Measurements from ENCODE around the gene TNIP3. TPM values are rescaled to one million over a fixed set of nuclear protein-coding genes. Genes with fewer than 3 reads are reported as not detected.

Gene TNIP3
- total RNA-seq, 1 donor, result 0.73 TPM

DNA sequence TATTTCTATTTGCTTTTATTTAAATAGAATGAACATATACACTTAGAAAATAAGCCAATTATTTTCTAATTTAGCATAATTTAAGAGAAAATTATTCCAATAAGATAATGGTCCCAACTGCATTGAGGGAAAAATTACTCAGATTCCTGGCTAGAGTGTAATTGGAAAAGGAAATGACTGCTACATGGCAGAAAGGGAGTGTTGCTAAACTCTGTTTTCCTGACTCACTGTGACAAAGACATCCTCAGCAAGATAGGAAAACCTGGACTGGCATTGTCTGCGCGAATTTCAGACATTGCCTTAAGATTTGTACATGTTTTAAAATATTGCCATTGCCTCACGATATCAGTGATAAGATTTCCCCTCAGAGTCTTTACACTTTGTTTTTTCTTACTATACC lies 8.2 kb downstream of the TNIP3 start:
- no peaks in the 10 kb centered on the region for H3K27me3 ChIP-seq (ENCODE audit: insufficient read depth, low read length)
- peaks cover 38% of the 10 kb centered on the region for H3K4me1 ChIP-seq (ENCODE audit: insufficient read depth, low read length)
- H3K9me3 ChIP-seq (ENCODE audit: low read depth, low read length), result no peaks in the 10 kb centered on the region
- H3K4me3 ChIP-seq (ENCODE audit: low read length), result no peak overlapping the region

DNA sequence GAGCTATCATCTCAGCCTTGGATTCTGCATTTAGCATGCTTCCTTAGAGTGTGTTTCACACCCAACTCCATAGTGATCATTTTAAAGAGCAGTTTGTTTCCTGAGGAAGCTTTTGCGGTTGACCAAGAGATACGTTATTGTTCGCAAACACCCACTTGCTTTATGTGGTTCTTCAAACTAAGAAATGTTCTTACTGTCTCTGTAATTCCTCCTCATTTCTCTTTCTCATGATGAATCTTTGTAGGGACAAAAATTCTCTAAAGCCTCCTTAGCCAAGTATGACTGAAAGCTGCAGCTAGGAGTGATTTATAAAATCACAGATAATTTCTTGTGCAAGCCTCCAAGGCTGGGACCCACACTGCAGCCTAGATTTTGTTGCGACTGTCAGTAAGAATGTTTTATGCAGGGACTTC lies 10.0 kb downstream of the TNIP3 start:
- no peaks in the 10 kb centered on the region for H3K27me3 ChIP-seq (ENCODE audit: insufficient read depth, low read length)
- peaks cover 38% of the 10 kb centered on the region for H3K4me1 ChIP-seq (ENCODE audit: insufficient read depth, low read length)
- H3K9me3 ChIP-seq (ENCODE audit: low read depth, low read length), result no peaks in the 10 kb centered on the region
- no peak overlapping the region for H3K4me3 ChIP-seq (ENCODE audit: low read length)

DNA sequence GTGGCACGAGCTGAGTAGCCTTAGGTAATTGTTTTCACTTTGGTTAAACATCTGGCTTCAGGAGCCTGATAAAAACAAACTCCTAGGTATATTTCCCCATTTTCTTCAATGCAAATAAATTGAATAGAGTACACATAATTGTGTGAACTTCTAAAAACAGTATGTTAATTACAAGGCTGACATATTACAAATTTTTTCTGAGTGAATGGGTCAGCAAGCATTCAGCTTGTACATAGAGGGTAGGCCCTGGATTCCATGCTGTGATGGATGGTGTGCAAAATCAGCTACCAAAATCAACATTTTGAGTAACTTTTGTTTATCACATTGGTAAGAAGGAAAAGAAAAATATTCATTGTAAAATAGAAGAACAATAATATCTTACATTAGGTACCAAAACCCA lies 12.2 kb downstream of the TNIP3 start:
- Histone ChIP-seq H3K4me1 (ENCODE audit: insufficient read depth, low read length) (peaks cover 30% of the 10 kb centered on the region), H3K9me3 (ENCODE audit: low read depth, low read length) (no peaks in the 10 kb centered on the region), H3K4me3 (ENCODE audit: low read length) (no peak overlapping the region), H3K27me3 (ENCODE audit: insufficient read depth, low read length) (no peaks in the 10 kb centered on the region)

DNA sequence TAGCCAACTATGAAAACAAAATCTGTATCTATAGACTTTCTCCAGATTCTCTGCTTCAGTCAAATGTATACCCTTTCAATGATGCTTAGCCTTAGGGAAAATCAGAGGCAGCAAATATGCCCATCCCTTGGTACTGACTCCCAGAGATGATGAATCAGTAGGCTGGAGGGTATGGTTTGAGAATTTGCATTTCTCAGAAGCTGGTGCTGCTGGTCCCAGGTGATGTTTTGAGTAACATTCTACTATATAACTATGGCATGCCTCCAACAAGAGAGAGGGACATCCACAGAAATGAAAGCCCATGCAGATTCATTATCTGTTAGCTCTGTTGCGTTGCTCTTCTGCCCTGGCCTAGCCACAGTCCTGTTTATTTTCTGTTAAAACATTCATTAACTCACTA lies 13.6 kb downstream of the TNIP3 start:
- Histone ChIP-seq H3K27me3 (ENCODE audit: insufficient read depth, low read length) (no peaks in the 10 kb centered on the region), H3K9me3 (ENCODE audit: low read depth, low read length) (no peaks in the 10 kb centered on the region), H3K4me3 (ENCODE audit: low read length) (no peak overlapping the region), H3K4me1 (ENCODE audit: insufficient read depth, low read length) (peaks cover 19% of the 10 kb centered on the region)

DNA sequence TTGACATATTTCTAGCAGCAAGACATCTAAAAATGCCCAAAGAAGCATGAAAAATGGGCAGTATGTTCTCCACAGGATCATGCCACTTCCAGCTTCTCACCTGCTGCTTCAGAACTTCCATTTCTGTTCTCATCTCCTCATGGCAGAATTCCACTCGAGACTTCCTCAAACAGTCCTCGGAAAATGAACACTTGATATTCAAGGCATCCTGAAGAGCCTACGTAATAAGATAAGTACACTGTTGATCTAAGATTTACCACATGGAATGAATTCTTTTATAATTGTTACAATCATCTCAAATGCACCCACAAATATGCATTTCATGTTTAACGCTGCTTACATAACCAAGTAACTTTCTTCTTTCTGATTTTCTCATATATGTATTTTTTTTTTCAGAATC lies 14.1 kb downstream of the TNIP3 start:
- H3K4me1 ChIP-seq (ENCODE audit: insufficient read depth, low read length), result peaks cover 17% of the 10 kb centered on the region
- no peak overlapping the region for H3K4me3 ChIP-seq (ENCODE audit: low read length)
- no peaks in the 10 kb centered on the region for H3K27me3 ChIP-seq (ENCODE audit: insufficient read depth, low read length)
- no peaks in the 10 kb centered on the region for H3K9me3 ChIP-seq (ENCODE audit: low read depth, low read length)

DNA sequence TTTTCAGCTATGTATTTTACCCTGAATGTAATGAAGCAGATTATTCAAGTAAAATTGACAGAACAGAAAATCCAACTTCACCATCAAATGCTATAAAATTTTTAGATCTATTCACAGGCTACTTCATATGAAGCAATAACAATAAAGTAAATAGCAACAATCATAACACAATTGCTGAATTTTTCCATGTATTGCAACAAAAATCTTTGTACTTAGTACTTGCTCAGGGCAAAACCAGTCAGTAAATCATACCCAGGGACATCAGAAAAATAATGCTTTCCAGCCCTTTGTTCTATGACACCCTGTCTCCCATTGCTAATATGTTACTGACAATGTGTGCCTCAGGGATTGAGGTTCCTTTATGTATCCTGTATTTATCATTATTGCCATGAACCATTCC lies 15.5 kb downstream of the TNIP3 start:
- Histone ChIP-seq H3K4me1 (ENCODE audit: insufficient read depth, low read length) (peaks cover 3% of the 10 kb centered on the region), H3K9me3 (ENCODE audit: low read depth, low read length) (no peaks in the 10 kb centered on the region)

DNA sequence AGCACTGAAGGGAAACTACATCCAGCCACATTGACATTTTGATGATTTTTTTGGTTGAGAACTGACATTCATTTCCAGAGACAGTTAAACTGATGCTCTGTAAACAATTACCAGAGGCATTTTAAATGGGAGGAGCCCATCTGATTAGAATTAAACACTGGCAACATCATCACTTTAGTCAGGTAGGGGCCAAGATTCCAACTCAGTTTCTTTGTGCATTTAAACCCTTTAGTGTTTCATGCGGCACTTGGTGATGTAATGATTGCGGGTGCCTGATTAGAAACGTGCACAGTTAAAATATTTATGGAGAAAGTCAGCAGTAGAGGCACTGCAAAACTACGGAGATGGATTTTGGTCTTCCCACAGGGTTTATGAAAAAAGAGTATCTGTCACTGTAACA lies 16.1 kb downstream of the TNIP3 start:
- H3K27me3 ChIP-seq (ENCODE audit: insufficient read depth, low read length), result no peaks in the 10 kb centered on the region
- H3K4me3 ChIP-seq (ENCODE audit: low read length), result no peak overlapping the region
- H3K4me1 ChIP-seq (ENCODE audit: insufficient read depth, low read length), result no peaks in the 10 kb centered on the region
- H3K9me3 ChIP-seq (ENCODE audit: low read depth, low read length), result no peaks in the 10 kb centered on the region

More for the DNA sequence above, 15.5 kb downstream of the TNIP3 start:
- H3K27me3 ChIP-seq (ENCODE audit: insufficient read depth, low read length), result no peaks in the 10 kb centered on the region
- H3K4me3 ChIP-seq (ENCODE audit: low read length), result no peak overlapping the region

DNA sequence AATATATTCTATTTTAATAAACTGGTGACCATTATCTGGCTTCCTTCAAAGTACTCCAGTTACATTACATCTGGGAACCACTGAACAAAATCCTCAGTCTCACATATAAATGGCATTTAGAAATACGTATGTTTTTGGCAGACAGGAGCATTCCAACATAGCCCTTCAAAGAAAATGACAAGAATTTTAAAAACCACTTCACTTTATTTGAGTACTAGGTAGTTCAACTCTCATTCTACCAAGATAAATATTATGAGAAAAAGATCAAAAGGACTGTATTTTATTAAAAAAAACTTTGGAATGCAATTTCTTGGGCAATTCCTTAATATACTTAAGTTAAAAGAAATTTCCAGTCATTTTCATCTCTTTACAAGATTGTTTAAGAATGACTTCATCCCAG lies 17.6 kb downstream of the TNIP3 start:
- no peaks in the 10 kb centered on the region for H3K9me3 ChIP-seq (ENCODE audit: low read depth, low read length)
- H3K4me3 ChIP-seq (ENCODE audit: low read length), result no peak overlapping the region
- H3K27me3 ChIP-seq (ENCODE audit: insufficient read depth, low read length), result no peaks in the 10 kb centered on the region
- H3K4me1 ChIP-seq (ENCODE audit: insufficient read depth, low read length), result no peaks in the 10 kb centered on the region

DNA sequence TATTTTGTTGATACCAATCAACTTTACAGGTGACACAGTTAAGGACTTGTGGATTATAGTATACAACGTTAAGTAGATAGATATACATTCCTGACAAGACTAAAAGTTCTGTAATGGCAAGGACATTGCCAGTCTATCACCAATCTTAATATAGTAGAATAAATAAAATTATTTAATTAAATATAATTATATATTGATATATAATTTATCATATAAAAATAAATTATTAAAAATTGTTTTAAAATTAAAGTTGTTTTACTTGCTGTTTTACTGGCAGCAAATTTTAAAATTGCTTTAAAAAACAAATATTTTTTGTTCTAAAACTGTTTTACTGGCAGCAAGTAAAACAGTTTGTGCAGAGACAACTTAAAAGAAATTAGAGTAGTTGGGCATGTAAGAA lies 18.7 kb downstream of the TNIP3 start:
- no peak overlapping the region for H3K4me3 ChIP-seq (ENCODE audit: low read length)
- H3K9me3 ChIP-seq (ENCODE audit: low read depth, low read length), result no peaks in the 10 kb centered on the region
- no peaks in the 10 kb centered on the region for H3K4me1 ChIP-seq (ENCODE audit: insufficient read depth, low read length)
- H3K27me3 ChIP-seq (ENCODE audit: insufficient read depth, low read length), result no peaks in the 10 kb centered on the region

DNA sequence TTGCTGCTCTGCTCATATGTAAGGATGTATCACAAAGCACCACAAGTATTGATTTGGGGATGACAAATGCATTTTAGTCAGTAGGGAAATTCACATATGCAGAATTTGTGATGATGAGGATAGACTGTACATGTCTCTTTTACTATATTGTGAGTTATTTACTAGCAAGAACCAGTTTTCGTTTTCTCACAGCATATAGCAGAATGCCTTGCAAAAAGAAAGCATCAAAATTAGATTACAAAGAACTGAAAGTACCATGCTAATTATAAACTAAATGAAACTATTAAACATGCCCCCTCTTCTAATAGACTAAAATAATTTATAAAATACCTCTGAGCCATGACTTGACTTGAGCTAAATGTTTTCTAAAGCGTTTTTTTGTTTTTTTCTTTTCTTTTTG lies 20.1 kb downstream of the TNIP3 start:
- no peaks in the 10 kb centered on the region for H3K27me3 ChIP-seq (ENCODE audit: insufficient read depth, low read length)
- H3K4me1 ChIP-seq (ENCODE audit: insufficient read depth, low read length), result no peaks in the 10 kb centered on the region
- H3K9me3 ChIP-seq (ENCODE audit: low read depth, low read length), result no peaks in the 10 kb centered on the region
- no peak overlapping the region for H3K4me3 ChIP-seq (ENCODE audit: low read length)

DNA sequence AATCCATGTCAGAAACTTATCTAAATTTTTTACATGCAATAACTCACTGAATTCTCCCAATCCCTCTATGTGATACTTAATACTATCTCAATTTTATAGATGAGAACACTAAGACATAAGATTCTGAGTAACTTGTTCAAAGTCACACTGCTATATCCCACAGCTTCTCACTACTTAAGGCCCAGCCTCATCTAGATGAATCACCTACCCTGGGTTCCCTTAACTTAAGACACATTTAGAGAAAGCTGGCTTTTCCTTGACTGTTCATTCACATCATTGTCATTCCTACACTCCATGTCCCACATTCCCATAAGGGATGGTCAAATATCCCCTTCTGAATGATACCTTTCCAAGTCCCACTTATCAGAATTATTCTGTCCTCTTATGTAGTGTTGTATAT lies 21.0 kb downstream of the TNIP3 start:
- no peaks in the 10 kb centered on the region for H3K27me3 ChIP-seq (ENCODE audit: insufficient read depth, low read length)
- H3K4me1 ChIP-seq (ENCODE audit: insufficient read depth, low read length), result no peaks in the 10 kb centered on the region
- no peaks in the 10 kb centered on the region for H3K9me3 ChIP-seq (ENCODE audit: low read depth, low read length)
- no peak overlapping the region for H3K4me3 ChIP-seq (ENCODE audit: low read length)

DNA sequence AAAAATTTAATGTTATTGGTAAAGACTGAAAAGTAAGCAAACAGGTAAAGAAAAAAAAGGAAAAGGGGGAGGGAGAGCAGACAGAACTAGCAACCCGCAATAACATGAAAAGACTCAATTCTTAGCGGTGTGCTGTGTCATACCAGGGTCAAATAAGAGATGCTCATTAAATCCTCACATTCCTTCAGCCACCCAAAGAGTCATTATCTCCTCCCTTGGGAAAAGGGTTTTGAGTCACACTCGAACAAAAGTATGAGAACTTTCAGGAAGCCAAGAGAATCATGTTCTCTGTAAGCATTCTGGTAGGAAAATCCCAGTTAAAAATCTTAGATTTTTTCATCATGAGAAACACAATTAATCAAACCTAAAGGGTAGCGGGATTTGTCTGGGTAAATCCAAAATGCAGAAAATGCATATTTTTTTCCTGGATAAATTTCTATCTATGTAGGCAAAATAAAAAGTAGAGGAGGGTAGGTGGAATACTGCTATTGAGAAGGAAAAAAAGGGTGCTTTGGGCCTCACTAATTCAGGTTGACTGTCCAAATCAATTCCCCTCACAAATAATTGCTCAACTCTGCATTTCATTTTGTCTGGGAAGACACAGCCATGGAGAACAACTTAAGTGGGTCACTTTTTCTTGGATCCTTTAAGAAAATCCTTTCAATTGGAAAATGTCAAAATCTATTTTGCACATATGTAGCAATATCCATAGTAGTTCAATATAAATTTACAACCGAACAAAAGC lies 23.2 kb downstream of the TNIP3 start:
- no peaks in the 10 kb centered on the region for H3K4me1 ChIP-seq (ENCODE audit: insufficient read depth, low read length)
- no peak overlapping the region for H3K4me3 ChIP-seq (ENCODE audit: low read length)
- H3K27me3 ChIP-seq (ENCODE audit: insufficient read depth, low read length), result no peaks in the 10 kb centered on the region
- H3K9me3 ChIP-seq (ENCODE audit: low read depth, low read length), result no peaks in the 10 kb centered on the region

DNA sequence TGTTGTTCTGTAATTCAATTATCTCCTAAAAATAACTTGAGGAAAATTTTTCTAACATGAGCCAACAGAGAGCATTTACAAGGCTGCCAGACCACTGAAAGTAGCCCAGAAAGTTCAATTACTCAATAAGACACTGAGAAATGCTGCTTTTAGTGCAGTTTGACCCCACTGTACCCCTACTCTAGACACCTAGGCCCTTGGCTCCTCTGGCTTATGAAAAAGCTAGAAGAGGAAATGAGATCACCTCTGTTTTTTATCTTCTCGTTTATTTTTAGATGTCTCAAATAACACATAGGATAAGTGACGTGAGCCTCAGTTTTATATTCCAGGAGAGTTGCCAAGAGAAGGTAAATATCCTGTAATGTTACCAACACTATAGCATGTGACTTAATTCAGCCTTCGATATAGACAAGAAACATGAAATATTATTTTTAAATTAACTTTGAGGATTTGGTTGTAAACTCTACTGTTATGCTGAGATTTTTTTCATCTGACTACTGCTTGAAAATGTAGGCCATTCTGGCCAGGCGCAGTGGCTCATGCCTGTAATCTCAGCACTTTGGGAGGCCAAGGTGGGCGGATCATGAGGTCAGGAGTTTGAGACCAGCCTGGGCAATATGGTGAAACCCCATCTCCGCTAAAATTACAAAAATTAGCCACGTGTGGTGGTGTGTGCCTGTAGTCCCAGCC lies 24.4 kb downstream of the TNIP3 start:
- Histone ChIP-seq H3K27me3 (ENCODE audit: insufficient read depth, low read length) (no peaks in the 10 kb centered on the region), H3K4me3 (ENCODE audit: low read length) (no peak overlapping the region), H3K9me3 (ENCODE audit: low read depth, low read length) (no peaks in the 10 kb centered on the region), H3K4me1 (ENCODE audit: insufficient read depth, low read length) (no peaks in the 10 kb centered on the region)

DNA sequence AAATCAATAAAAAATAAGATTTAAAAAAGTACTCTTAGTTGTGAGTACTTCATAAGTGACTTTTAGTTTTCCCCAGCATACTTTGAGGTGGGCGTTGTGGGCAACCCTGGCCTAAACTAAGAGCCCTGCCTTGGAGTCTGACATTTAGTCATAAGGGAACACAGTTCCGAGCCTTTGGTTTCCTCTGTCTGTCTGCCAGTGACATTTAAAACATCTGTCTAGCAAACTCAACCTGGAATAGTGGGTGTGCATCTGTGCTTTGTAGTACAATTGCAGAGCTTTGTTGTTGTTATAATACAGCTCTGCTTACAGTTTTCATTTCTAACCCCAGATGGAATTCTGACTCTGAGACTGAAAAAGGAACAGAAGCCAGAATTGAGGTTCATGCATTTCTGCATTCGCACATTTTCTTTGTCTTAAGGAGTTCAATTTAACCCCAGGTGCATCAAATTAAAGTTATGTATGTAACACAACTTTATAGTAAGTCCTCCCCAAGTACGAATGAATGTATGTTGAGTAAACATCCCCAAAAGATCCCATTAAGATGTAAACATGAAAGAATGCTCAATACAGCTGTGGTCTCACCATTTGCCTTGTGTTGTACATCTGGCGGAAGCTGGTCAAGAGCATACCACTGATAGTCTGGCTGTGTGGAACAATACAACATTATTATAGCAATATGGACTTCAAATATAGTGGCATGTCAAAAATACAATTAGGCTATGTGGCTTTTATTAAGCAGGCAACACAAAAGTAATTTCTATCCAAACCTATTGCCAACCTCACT lies 25.9 kb downstream of the TNIP3 start:
- H3K27me3 ChIP-seq (ENCODE audit: insufficient read depth, low read length), result no peaks in the 10 kb centered on the region

DNA sequence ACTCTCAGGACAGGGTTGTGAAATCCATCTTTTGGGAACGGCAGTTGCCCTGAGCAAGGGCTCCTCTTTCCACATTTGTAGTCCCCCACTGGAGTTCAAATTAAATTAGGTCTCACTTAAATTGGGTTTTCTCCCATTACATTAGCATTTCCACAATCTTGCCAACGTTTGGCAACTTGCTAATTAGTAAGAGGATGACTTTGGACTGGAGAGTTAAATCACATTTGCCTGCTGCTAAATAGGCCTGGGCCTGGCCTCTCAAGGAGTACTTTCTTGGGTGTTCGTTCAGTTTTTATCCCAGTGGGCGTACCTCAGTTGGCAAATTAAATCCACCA lies 33.8 kb downstream of the TNIP3 start:
- Histone ChIP-seq H3K27me3 (ENCODE audit: insufficient read depth, low read length) (no peaks in the 10 kb centered on the region), H3K9me3 (ENCODE audit: low read depth, low read length) (no peaks in the 10 kb centered on the region), H3K4me1 (ENCODE audit: insufficient read depth, low read length) (no peaks in the 10 kb centered on the region), H3K4me3 (ENCODE audit: low read length) (no peak overlapping the region)

More for the DNA sequence above, 25.9 kb downstream of the TNIP3 start:
- Histone ChIP-seq H3K4me3 (ENCODE audit: low read length) (no peak overlapping the region), H3K9me3 (ENCODE audit: low read depth, low read length) (no peaks in the 10 kb centered on the region), H3K4me1 (ENCODE audit: insufficient read depth, low read length) (no peaks in the 10 kb centered on the region)

All from mononuclear cell (primary cell).